HG02759 (cell line): ENCODE data around the gene GAL3ST2.
"Not testable (repeated sequence)": the region's sequence is repeated elsewhere in the genome, so short reads cannot be mapped to it uniquely, and the experiment has no call there.

ENCODE experiments used
- ATAC-seq: cut with Tn5 transposase; IDR thresholded peaks from one replicate; pipeline ENCODE4 v1.9.1; 2021; ENCODE audit warnings: mild to moderate bottlenecking, moderate library complexity; ENCODE audit not compliant: unreplicated experiment

GAL3ST2 gene

GRCh38 chr2:241791385-241791784, 14.8 kb downstream of the GAL3ST2 start:
- not testable (repeated sequence) for ATAC-seq

DNA sequence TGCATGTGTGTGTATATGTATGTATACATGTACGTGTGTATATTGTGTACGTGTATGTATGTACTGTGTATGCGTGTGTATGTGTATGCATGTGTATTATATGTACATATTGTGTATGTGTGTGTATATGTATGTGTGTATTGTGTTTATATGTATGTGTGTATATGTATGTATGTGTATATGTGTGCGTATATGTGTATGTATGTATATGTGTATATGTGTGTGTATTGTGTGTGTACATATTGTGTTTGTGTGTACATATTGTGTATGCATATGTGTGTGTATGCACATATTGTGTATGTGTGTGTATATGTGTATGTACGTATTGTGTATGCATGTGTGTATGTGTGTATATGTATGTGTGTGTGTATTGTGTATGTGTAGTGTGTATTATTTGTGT, 16.8 kb downstream of the GAL3ST2 start:
- ATAC-seq: no peak

GRCh38 chr2:241794250-241794823, 17.7 kb downstream of the GAL3ST2 start:
- ATAC-seq: no peak

GRCh38 chr2:241795021-241795999, 18.7 kb downstream of the GAL3ST2 start:
- ATAC-seq: no peak

GRCh38 chr2:241796209-241796608, 19.6 kb downstream of the GAL3ST2 start:
- no peak for ATAC-seq

DNA sequence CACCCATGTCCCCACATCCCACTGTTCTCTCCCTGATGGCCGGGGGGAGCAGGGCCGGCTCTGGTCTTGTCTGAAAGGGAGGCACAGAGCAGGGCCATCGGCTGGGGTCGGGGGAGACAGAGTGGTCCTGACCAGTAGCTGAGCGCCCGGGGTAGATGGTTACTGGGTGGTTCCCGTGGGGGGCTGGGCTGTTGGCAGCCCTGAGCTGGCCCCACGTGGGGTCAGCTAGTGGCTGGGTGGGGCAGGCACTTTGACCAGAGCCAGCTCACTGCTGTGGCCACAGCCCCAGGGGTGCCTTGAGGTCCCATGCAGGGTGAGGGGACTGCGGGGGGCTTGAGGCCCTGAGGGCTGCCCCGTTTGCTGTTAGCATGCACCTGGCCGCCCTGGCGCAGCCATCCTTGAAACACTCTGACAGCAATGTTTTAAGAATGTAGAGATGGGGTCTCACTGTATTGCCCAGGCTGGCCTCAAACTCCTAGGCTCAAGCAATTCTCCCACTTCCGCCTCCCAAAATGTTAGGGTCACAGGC, 20.1 kb downstream of the GAL3ST2 start:
- ATAC-seq: no peak

DNA sequence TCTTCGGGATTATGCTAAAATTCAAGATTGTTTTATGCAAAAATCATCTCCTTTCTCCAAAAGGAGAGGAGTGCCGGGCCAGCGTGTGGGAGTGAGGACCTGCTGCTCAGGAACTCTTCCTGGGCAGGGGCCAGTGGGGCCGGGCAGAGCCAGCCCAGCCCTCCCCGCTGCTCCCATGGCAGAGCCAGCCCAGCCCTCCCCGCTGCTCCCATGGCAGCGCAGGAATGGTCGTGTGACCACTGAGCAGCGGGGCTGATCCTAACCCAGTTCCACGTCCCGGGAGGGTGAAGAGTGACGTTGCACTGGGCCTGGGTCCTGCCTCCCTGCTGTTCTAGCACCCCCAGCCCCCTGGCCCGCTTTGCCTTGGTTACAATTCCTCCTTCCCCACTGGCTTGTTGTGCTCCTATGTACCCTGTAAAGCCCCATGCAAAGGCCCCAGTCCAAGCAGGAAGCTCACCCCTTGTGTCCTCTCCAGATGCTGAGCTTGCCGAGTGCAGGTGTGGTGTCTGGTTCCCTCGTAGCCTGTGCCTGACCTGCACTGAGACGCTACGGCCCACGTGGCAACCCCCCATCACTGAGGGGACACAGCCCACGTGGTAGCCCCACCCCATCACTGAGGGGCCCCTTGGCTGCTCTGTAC, 20.9 kb downstream of the GAL3ST2 start:
- ATAC-seq: no peak

GRCh38 chr2:241798081-241798630, 21.5 kb downstream of the GAL3ST2 start:
- no peak for ATAC-seq

DNA sequence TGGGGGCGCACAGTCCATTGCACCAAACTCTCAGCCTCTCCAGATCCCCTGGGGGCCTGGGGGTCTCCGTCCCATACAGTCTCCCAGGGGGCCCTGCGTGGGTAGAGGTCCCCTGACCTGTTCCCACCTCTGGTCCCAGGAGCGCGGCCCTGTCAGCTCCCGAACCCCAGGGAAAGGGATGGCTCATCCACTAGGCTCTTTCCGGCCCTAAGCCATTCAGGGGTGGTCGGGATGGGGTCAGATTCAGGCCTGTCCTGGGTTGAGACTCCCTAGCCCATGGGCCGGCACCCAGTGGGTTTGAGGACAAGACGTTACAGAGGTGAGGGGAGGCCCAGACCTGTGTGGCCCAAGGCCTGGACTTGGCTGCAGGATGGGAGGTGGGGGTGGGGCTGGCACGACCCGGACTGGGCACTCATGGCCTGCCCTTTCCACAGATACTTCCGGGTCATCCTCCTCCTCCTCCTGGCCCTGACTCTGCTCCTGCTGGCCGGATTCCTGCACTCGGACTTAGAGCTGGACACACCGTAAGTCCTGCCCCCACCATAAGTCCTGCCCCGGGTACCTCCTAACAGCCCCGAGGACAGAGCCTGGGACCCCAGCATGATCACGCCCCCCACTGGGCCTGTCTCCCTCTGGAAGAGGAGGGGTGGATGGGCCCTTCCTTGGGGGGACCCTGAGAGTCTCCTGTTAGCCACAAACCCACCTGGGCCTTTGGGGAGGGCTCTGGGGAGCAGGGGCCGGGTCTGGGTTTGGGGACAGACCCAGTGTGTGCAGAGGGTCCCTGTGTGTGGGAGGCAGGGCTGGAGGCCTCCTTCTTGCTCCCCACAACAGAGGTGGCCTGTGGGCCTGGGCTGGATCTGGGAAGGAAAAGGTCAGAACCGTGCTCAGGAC, 22.3 kb downstream of the GAL3ST2 start:
- ATAC-seq: no peak

GRCh38 chr2:241799522-241800197, 23.0 kb downstream of the GAL3ST2 start:
- ATAC-seq: no peak

GRCh38 chr2:241800198-241800903, 23.7 kb downstream of the GAL3ST2 start:
- not testable (repeated sequence) for ATAC-seq

GRCh38 chr2:241801611-241802420, 25.2 kb downstream of the GAL3ST2 start:
- ATAC-seq: no peak

- ATAC-seq: no peak
Measured at GRCh38 chr2:241802421-241803318, 26.0 kb downstream of the GAL3ST2 start.

GRCh38 chr2:241803387-241804325, 27.0 kb downstream of the GAL3ST2 start:
- ATAC-seq: peak; percentile 62

GRCh38 chr2:241804326-241805229, 28.0 kb downstream of the GAL3ST2 start:
- no peak for ATAC-seq
